ENCODE measurements around the gene PSME1. TPM values are rescaled to one million over a fixed set of nuclear protein-coding genes. Genes with fewer than 3 reads are reported as not detected.

The PSME1 gene
- total and polyA plus RNA-seq, 10 of the 15 experiments (the other 5 are each of a cell fraction or from before 2014, with no cell fraction given): 250 to 1,378 (median 412) TPM

GRCh38 chr14:24108336-24108874 is 27.6 kb upstream of the PSME1 start:
- H3K79me2 ChIP-seq (ENCODE audit: control insufficient read depth, insufficient read depth, low read length): peaks cover 2% of the 10 kb centered on the region
- RAD21 ChIA-PET (ENCODE audit: unreplicated experiment): interaction anchor here (0.5 to 6.9 kb wide), 31 partner anchors 8 to 199 kb away, joined by 3 to 153 read pairs (median 5); partner anchors contain the start of genes CARMIL3, CHMP4A, CIDEB and CPNE6
- POLR2A ChIA-PET: interaction anchor here (0.5 to 5.8 kb wide), 16 partner anchors 8 to 297 kb away, joined by 3 to 90 read pairs (median 6); partner anchors contain the start of genes EMC9, IRF9, PCK2 and PSME1
- no peak for FAIRE-seq
- CTCF ChIA-PET: interaction anchor here (0.6 to 11.3 kb wide), 42 partner anchors 8 to 519 kb away, joined by 3 to 294 read pairs (median 6); partner anchors contain the start of genes CARMIL3, CIDEB, DHRS1 and DHRS4L2
- in situ Hi-C loops (cut with MboI): loop anchor here (25.0 kb wide), 1 partner anchor 796 kb away; the partner anchor contains the start of genes BCL2L2, PABPN1 and PPP1R3E
- peak overlapping the region; percentile 69; the same call in 1 of the 2 replicates for H3K27ac ChIP-seq (ENCODE audit: control insufficient read depth, insufficient read depth)
- H4K20me1 ChIP-seq (ENCODE audit: control insufficient read depth, insufficient read depth): no peaks in the 10 kb centered on the region
- no peaks in the 10 kb centered on the region for H3K27me3 ChIP-seq (replicated peaks in 1 of 2; ENCODE audit: control insufficient read depth in 2 of 2, insufficient read depth in 2 of 2, low read length in 1 of 2)
- TF ChIP-seq ZBED1 (IDR thresholded peaks at IDR 0.05; ENCODE audit: borderline replicate concordance): 0 out of 2 replicates have a peak, but pooled peaks have one; percentile 23
- no peak for TF ChIP-seq CTCF (IDR thresholded peaks at IDR 0.05 in 2 of 3, conservative IDR thresholded peaks at IDR 0.05 in 1 of 3; ENCODE audit: control insufficient read depth in 2 of 3, extremely low read depth in 1 of 3, insufficient read depth in 1 of 3, low read depth in 3 of 3, low read length in 3 of 3)
- peak; percentile 33 for TF ChIP-seq SMAD1 (IDR thresholded peaks at IDR 0.05; ENCODE audit: low read depth, partially characterized antibody)
- H3K36me3 ChIP-seq (ENCODE audit: control insufficient read depth in 2 of 2, insufficient read depth in 2 of 2, low read length in 1 of 2): peaks cover 0 to 4% of the 10 kb centered on the region in 2 experiments; a peak in 2 of 4 replicates
- SMC1A ChIA-PET (ENCODE audit: uncharacterized antibody, unreplicated experiment): interaction anchor here (0.7 to 9.6 kb wide), 33 partner anchors 8 to 477 kb away, joined by 3 to 195 read pairs (median 6); partner anchors contain the start of genes CARMIL3, CIDEB, EMC9 and IRF9
- peak overlapping the region; percentile 46 for H3K4me2 ChIP-seq (ENCODE audit: control insufficient read depth, insufficient read depth)
- no TSS peak for BruUV-seq (replicated peaks)
- H3K9ac ChIP-seq (ENCODE audit: control insufficient read depth, insufficient read depth, low read length): peak overlapping the region; percentile 59; the same call in 1 of the 2 replicates
- peaks cover 7% of the 10 kb centered on the region for H3K4me1 ChIP-seq (ENCODE audit: control insufficient read depth, insufficient read depth, low read length)
- WGBS (ENCODE audit: insufficient coverage, insufficient replicate concordance, low lambda C conversion rate, missing lambda C conversion rate): 41% methylated on average over 5 of the region's 5 CpGs
- peak overlapping the region; percentile 89 for H2AFZ ChIP-seq (ENCODE audit: control insufficient read depth, low read depth, low read length)
- intact Hi-C loops (cut with micrococcal nuclease; ENCODE audit: unreplicated experiment): loop anchor here (1.0 kb wide), 2 partner anchors 50 to 94 kb away; no protein-coding TSS in a partner anchor
- DNase-seq (ENCODE audit: low read depth, low spot score): no peak
- H3K4me3 ChIP-seq: no peak overlapping the region
- ATAC-seq: peak; percentile 55; the same call in 2 of the 3 replicates
- no peaks in the 10 kb centered on the region for H3K9me3 ChIP-seq (replicated peaks; ENCODE audit: control insufficient read depth, insufficient read depth, low read length)
